ENCODE data around the gene MSRB3.

DNA sequence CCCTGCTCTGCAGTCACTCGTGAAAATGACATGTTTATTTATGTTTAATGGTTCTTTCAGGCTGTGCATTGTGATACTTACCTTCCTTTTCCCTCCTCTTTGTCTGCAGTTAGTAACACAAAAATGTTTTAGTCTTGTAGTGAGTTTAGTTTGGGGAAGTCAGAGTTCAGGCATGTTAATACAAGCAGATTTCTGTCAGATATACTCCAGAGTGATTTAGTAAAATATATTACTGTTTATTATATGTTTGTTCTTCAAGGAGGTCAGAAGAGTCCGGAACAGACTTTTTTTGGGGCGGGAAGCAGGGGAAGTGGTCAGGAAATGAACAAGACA, 28.7 kb downstream of the MSRB3 start:
- TF ChIP-seq POLR2A (IDR thresholded peaks at IDR 0.05), result no peak
- TF ChIP-seq, protein P1, sequence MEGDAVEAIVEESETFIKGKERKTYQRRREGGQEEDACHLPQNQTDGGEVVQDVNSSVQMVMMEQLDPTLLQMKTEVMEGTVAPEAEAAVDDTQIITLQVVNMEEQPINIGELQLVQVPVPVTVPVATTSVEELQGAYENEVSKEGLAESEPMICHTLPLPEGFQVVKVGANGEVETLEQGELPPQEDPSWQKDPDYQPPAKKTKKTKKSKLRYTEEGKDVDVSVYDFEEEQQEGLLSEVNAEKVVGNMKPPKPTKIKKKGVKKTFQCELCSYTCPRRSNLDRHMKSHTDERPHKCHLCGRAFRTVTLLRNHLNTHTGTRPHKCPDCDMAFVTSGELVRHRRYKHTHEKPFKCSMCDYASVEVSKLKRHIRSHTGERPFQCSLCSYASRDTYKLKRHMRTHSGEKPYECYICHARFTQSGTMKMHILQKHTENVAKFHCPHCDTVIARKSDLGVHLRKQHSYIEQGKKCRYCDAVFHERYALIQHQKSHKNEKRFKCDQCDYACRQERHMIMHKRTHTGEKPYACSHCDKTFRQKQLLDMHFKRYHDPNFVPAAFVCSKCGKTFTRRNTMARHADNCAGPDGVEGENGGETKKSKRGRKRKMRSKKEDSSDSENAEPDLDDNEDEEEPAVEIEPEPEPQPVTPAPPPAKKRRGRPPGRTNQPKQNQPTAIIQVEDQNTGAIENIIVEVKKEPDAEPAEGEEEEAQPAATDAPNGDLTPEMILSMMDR (IDR thresholded peaks at IDR 0.05), result no peak
- TF ChIP-seq POLR2AphosphoS5 (IDR thresholded peaks at IDR 0.05), result no peak
- no peak for TF ChIP-seq EP300 (IDR thresholded peaks at IDR 0.05; ENCODE audit: low read depth)
